Measurements from ENCODE around the gene ORM2.

The ORM2 gene

GRCh38 chr9:114294664-114295063 lies 35.0 kb upstream of the ORM2 start:
- DNase-seq = no peak

GRCh38 chr9:114296338-114296737 lies 33.3 kb upstream of the ORM2 start:
- no peak for DNase-seq

DNA sequence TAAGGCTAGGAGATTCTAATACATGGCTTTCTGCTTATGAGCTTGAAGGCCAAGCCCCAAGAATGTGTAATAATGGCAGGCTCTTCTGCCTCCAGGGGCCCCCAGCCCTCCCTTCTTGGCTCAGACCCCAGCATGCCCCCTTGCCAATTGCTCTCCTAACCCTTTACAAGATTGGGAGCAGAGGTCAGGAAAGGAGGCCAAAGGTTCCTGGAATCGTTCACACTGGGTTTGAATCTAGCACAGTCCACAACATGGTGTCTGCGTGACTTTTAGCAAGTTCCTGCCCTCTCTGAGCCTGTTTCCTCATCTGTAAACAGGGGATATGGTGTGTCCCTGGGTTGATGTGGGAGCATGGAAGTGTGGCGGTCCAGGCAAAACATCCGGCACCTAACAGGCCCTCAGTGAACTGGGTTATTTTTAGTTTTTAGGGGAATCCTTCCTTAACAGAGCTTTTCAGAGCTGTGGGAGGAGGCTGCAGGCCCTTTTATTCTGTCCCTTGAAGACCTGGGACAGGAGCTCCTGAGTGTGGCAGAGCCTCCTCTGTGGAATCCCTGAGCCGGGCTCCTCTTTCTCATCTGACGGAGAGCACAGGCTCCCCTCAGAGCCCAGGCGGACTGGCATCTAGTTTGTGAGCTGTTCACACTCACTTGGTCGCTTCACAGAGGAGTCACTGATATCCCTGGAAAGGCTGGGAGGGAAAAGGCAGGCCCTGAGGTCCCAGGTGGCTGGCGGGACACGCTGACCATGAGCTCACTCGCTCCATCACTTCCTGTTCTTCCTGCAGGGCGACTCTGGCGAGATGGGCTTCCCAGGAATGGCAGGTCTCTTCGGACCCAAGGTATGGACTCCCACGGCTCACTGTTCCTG lies 30.1 kb upstream of the ORM2 start:
- no peak for DNase-seq

GRCh38 chr9:114300153-114300845 lies 29.4 kb upstream of the ORM2 start:
- DNase-seq = no peak

DNA sequence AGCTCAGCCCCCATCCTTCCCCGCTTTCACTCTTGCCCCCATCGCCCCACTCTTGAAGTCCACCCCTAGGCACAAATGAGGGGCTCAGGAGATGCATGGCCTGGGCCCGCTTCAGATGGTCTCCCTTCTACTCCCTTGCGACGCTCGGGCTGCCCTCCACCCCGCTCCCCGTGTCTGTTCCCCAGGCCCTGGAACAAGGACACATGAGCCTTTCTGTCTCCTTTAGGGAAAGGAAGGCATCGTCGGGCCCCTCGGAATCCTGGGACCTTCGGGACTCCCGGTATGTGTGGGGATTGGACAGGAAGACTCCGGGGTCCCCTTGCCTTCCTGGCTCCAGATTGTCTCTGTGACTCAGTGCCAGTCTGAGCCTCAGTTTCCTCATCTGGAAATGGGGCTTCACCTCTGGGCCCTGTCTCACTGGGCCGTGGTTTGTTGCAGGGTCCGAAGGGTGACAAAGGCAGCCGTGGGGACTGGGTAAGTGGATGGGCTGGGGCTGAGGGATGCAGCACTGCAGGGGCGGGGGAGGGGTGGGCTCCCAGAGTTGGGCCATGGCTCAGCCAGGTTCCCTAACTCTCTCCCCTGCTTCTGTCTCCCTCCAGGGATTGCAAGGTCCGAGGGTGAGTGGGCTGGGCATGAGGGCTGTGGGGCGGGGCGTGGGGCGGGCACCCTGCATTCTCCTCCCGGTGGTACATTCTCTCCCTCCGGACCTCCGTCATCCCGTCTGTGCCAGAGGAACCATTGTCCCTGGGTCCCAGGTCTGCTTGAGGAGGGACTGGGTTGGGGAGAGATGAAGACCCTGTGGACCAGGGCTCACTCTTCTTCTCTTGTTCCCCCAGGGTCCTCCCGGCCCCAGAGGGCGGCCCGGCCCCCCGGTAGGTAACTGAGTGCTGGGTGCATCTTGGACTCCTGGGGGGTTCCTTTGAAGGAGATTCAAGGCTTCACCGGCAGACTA lies 28.5 kb upstream of the ORM2 start:
- no peak for DNase-seq

GRCh38 chr9:114301798-114302565 lies 27.7 kb upstream of the ORM2 start:
- DNase-seq = no peak

DNA sequence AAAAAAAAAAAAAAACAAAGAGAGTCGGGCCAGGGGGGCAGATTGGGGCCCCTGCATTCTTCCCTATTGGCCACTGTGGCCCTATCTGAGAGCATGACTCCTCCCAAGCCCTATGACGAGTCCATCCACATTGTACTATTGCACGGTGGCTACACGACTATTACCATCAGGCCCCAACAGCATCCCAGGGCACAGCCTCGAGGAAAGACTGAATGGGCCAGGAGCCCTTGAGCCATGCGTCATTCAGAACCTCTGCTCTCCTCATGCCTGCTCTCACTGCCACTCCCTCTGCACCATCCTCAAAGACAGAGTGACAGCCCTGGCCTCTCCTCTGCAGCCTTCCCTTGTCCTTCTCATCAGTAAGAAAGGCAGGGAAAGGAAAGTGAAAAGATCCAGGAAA lies 26.9 kb upstream of the ORM2 start:
- DNase-seq = no peak

DNA sequence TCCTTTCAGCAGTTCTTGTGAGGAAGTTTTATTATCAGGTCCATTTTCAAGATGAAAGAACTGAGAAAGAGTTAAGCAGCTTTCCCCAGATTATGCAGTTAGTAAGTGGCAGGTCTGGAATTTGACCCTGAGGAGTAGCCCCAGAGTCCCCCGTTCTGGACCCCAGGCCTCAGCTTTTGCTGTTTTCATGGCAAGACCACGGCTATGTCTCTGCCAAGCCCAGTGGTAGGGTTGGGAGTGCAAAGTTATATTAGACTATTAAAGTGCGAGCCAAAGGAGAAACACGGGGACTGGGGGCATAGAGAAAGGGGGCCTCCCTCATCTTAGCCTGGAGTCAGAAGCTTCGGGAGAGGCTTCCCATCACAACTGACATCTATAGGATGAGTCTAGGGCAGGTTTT lies 26.1 kb upstream of the ORM2 start:
- no peak for DNase-seq

GRCh38 chr9:114303977-114304376 lies 25.7 kb upstream of the ORM2 start:
- no peak for DNase-seq

- no peak for DNase-seq
Measured at GRCh38 chr9:114304416-114305188, 25.1 kb upstream of the ORM2 start.

- DNase-seq = no peak
Measured at GRCh38 chr9:114307899-114308267, 21.8 kb upstream of the ORM2 start.

- no peak for DNase-seq
Measured at GRCh38 chr9:114308361-114308950, 21.2 kb upstream of the ORM2 start.

DNA sequence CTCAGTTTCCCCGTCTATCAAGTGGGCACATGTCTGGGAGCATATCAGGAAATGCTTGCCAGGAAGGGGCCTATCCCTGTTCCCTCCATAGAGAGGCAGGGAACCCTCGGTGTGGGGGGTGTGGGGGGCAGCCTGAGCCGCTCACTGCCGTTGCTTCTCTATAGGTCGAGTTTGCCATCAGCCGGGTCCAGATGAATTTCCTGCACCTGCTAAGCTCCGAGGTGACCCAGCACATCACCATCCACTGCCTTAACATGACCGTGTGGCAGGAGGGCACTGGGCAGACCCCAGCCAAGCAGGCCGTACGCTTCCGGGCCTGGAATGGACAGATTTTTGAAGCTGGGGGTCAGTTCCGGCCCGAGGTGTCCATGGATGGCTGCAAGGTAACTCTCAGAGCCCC lies 20.6 kb upstream of the ORM2 start:
- no peak for DNase-seq

DNA sequence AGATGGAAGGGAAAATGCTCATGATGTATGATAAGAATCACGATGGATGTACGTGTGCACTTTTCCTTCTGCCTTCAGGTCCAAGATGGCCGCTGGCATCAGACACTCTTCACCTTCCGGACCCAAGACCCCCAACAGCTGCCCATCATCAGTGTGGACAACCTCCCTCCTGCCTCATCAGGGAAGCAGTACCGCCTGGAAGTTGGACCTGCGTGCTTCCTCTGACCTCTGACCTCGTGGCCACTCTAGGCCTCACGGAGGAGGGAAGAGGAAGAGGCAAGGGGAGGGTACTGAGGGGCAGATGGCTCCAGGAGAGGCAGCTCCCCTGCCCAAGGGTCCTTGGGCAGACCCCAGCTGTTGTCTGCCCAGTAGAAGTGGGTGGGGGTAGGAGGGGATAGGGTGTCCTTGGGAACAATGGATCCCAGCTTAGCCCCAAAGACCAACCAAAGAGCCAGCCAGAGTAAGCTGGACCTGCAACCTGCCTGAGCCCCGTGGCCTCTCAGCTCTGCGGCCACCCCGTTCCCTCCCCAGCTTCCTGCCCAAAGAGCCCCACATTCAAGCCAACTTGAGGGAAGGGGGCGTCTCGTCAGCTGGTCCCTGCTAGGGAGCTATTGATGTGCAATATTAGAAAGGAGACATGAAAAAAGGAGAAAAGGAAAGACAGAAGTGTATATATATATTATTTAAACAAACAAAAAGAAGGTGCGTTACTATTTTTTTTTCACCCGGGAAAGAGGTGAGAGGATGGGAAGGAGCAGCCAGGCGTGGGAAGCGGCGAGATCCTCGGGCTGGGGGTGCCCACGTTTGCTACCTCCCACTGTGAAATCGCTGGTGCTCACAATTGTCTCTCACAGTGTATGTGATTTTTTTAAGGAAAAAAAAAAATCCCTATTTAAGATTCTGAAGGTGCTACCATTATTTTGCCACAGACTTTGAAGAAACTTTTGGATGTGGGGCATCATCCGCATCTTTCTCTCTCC lies 18.9 kb upstream of the ORM2 start:
- DNase-seq = no peak

DNA sequence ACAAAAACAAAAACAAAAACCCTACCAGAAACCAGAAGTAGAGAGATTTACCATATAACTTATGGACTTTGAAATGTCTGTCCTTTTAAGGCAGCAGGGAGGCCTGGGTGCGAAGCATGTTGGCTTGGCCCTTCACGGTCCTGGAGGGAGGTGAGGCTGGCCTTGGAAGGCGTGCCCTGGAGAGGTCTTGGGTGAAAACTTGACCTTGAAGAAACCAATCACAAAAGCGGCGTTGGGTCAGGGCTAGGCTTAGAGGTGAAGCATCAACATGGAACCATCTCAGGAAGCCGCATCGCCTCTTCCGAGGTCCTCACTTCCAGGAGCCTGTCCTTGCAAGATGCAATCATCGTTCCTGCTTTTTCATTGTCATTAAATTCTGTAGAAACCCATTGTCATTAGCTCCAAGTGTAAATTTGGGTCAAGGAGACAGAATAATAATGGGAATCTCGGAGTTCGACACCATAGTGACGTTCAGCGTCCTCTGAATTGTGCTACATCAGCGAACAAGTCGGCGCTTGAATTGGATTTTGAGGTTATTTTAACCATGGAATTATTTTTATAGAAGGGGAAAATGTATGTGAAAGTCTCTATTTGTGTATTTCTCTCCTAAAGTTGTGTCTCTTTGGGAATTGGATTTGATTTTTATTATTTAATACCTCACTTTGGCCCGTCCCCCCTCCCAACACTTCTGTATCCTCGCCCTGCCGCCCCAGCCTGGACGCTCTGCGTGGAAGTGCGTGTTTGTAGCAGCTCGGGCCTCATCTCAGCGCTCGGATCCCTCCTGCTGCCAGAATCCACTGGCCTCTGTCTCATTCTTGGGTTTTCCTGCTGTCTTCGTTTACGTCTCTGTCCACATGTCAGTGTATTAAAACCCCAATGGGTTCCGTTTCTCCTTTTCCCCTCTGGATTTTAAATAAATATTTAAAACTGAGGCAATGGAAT lies 17.8 kb upstream of the ORM2 start:
- DNase-seq = no peak

DNA sequence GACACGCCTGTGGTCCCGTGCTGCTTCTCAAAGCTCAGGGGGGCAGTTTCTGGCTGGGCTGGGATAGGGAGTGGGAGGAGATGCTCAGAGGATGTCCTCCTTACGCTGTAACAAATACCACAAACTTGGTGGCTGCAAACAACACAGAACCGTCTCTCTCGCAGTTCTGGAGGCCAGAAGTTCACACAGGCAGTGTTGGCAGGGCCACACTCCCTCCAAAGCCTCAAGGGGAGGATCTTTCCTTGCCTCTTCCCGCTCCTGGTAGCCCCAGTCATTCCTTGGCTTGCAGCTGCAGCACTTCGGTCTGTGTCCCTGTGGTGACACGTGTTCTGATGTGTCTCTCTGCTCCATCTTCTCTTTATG lies 17.2 kb upstream of the ORM2 start:
- DNase-seq = no peak

DNA sequence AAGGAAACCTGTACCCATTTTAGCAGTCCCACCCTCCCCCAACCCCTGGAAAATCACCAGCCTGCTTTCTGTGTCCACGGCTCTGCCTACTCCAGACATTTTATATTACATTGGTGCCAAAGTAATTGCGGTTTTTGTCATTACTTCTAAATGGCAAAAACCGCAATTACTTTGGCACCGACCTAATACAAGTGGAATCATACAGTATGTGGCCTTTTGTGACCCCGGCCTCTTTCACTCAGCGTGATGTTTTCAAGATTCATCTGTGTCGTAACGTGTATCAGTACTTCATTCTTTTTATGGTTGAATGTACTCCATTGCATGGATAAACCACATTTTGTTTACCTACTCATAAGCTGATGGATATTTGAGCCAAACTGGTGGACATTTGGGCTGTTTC lies 16.5 kb upstream of the ORM2 start:
- DNase-seq = no peak

DNA sequence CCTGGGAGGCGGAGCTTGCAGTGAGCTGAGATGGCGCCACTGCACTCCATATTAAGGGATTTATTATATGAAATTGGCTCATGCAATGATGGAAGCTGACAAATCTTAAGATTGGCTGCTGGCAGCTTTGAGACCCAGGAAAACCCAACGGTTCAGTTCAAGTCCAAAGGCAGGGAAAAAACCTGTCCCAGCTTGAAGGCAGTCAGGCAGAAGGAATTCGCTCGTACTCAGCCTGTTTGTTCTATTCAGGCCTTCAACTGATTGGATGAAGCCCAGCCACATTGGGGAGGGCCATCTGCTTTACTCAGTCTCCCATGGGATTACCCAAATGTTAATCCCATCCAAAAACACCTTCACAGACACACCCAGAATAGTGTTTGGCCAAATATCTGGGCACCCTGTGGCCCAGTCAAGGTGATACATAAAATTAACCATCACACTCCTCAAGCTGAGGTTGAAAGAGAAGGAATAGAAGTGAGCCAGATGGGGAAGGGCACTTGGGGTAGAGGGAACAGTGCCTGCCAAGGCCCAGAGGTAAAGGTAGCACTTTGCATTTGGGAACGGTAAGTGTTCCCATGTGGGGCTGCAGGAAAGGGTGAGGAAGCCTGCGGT lies 15.3 kb upstream of the ORM2 start:
- DNase-seq = no peak
